HEK293 (cell line): ENCODE results near the gene TMEM255A.

Experiments used
- CTCF ChIA-PET: fragments of 350-600 bp; formaldehyde crosslinking; extraction: SDS; loops from one replicate; lab custom pipeline; 2021; ENCODE audit warnings: antibody characterized with exemption; lab: Yijun Ruan, JAX
- POLR2A ChIA-PET: fragments of 300-600 bp; formaldehyde crosslinking; extraction: SDS; loops from one replicate; lab custom pipeline; 2020; ENCODE audit warnings: antibody characterized with exemption, inconsistent platforms; lab: Yijun Ruan, JAX
- H3K27ac ChIP-seq: fragments of 200-500 bp; sonication (Bioruptor generic); 2 replicates; pipeline ENCODE4 v1.5.1; 2014; ENCODE audit warnings: low read depth, low read length, control low read depth, inconsistent platforms; ENCODE audit errors: extremely low read depth
- H3K36me3 ChIP-seq, 2 experiments: fragments of 200-500 bp in 1 of 2; sonication (Bioruptor generic) in 1 of 2; 1 replicate in 1 of 2; 2 replicates in 1 of 2; pipeline ENCODE4 v1.5.1; 2014 to 2017; ENCODE audit warnings: inconsistent platforms in 2 of 2, low read length in 2 of 2; ENCODE audit not compliant: control insufficient read depth in 2 of 2, insufficient read depth in 1 of 2
- H3K4me1 ChIP-seq: fragments of 200-500 bp; sonication (Bioruptor generic); 2 replicates; pipeline ENCODE4 v1.5.1; 2014; ENCODE audit warnings: mild to moderate bottlenecking, low read length, inconsistent platforms; ENCODE audit not compliant: control insufficient read depth, insufficient read depth
- H3K4me3 ChIP-seq: 2 replicates; pipeline ENCODE4 v1.5.1; 2011; ENCODE audit warnings: low read depth, mild to moderate bottlenecking, control low read depth, low read length, moderate library complexity
- H3K9me3 ChIP-seq: fragments of 200-500 bp; sonication (Bioruptor generic); 2 replicates; pipeline ENCODE4 v1.5.1; 2014; ENCODE audit warnings: low read depth, low read length, inconsistent platforms; ENCODE audit not compliant: control insufficient read depth, insufficient read depth
- ATF2 ChIP-seq: fragments of 450-650 bp; formaldehyde crosslinking; IDR thresholded peaks from 2 replicates; pipeline ENCODE4 v1.5.1; 2016; ENCODE audit warnings: missing biosample characterization, missing genetic modification characterization, low read depth
- BCL11B ChIP-seq: fragments of 450-650 bp; formaldehyde crosslinking; IDR thresholded peaks from 2 replicates; pipeline ENCODE4 v1.5.1; 2016; ENCODE audit warnings: low read depth, missing biosample characterization, missing genetic modification characterization
- EGR2 ChIP-seq: fragments of 450-650 bp; formaldehyde crosslinking; IDR thresholded peaks from 2 replicates; pipeline ENCODE4 v1.5.1; 2016; ENCODE audit warnings: low read depth, missing biosample characterization, missing genetic modification characterization
- GLI4 ChIP-seq: fragments of 450-650 bp; formaldehyde crosslinking; IDR thresholded peaks from 2 replicates; pipeline ENCODE4 v1.5.1; 2016; ENCODE audit warnings: missing biosample characterization, missing genetic modification characterization
- GLIS1 ChIP-seq: fragments of 450-650 bp; formaldehyde crosslinking; IDR thresholded peaks from 2 replicates; pipeline ENCODE4 v1.5.1; 2016; ENCODE audit warnings: missing biosample characterization, missing genetic modification characterization
- HOXA7 ChIP-seq: sonication (generic); formaldehyde crosslinking; IDR thresholded peaks from 2 replicates; pipeline ENCODE4 v1.8.1; 2022; ENCODE audit warnings: missing genetic modification reagents, borderline replicate concordance
- HOXD13 ChIP-seq: sonication (generic); formaldehyde crosslinking; IDR thresholded peaks from 2 replicates; pipeline ENCODE4 v1.8.0; 2022; ENCODE audit warnings: missing genetic modification reagents, borderline replicate concordance
- KLF16 ChIP-seq: fragments of 450-650 bp; formaldehyde crosslinking; IDR thresholded peaks from 2 replicates; pipeline ENCODE4 v1.5.1; 2017; ENCODE audit warnings: missing biosample characterization, missing genetic modification characterization
- MEIS1 ChIP-seq: sonication (generic); formaldehyde crosslinking; IDR thresholded peaks from 2 replicates; pipeline ENCODE4 v1.8.1; 2022; ENCODE audit warnings: missing genetic modification reagents, mild to moderate bottlenecking, borderline replicate concordance
- PBX3 ChIP-seq: sonication (generic); formaldehyde crosslinking; IDR thresholded peaks from 2 replicates; pipeline ENCODE4 v1.8.1; 2022; ENCODE audit warnings: mild to moderate bottlenecking, moderate library complexity, missing genetic modification reagents
- PRDM10 ChIP-seq: fragments of 450-650 bp; formaldehyde crosslinking; IDR thresholded peaks from 2 replicates; pipeline ENCODE4 v1.5.1; 2016; ENCODE audit warnings: missing biosample characterization, missing genetic modification characterization
- SCRT2 ChIP-seq: fragments of 450-650 bp; formaldehyde crosslinking; IDR thresholded peaks from 2 replicates; pipeline ENCODE4 v1.5.1; 2016; ENCODE audit warnings: missing biosample characterization, missing genetic modification characterization
- WT1 ChIP-seq: fragments of 450-650 bp; formaldehyde crosslinking; IDR thresholded peaks from 2 replicates; pipeline ENCODE4 v1.5.1; 2016; ENCODE audit warnings: missing biosample characterization, missing genetic modification characterization
- ZBTB6 ChIP-seq: fragments of 450-650 bp; formaldehyde crosslinking; IDR thresholded peaks from 2 replicates; pipeline ENCODE4 v1.5.1; 2017; ENCODE audit warnings: missing biosample characterization, missing genetic modification characterization
- ZNF133 ChIP-seq: fragments of 450-650 bp; formaldehyde crosslinking; IDR thresholded peaks from 2 replicates; pipeline ENCODE4 v1.5.1; 2016; ENCODE audit warnings: missing biosample characterization, missing genetic modification characterization
- ZNF24 ChIP-seq: fragments of 450-650 bp; formaldehyde crosslinking; IDR thresholded peaks from 2 replicates; pipeline ENCODE4 v1.5.1; 2016; ENCODE audit warnings: missing biosample characterization, missing genetic modification characterization
- ZNF335 ChIP-seq: fragments of 450-650 bp; formaldehyde crosslinking; conservative IDR thresholded peaks from 2 replicates; pipeline ENCODE4 v1.5.1; 2016; ENCODE audit warnings: missing biosample characterization, missing genetic modification characterization
- ZNF391 ChIP-seq: fragments of 450-650 bp; formaldehyde crosslinking; IDR thresholded peaks from 2 replicates; pipeline ENCODE4 v1.5.1; 2016; ENCODE audit warnings: low read depth, missing biosample characterization, missing genetic modification characterization, borderline replicate concordance
- ZNF398 ChIP-seq: fragments of 450-650 bp; formaldehyde crosslinking; IDR thresholded peaks from 2 replicates; pipeline ENCODE4 v1.5.1; 2017; ENCODE audit warnings: missing biosample characterization, missing genetic modification characterization
- ZNF416 ChIP-seq: fragments of 450-650 bp; formaldehyde crosslinking; IDR thresholded peaks from 2 replicates; pipeline ENCODE4 v1.5.1; 2016; ENCODE audit warnings: missing biosample characterization, missing genetic modification characterization
- ZNF426 ChIP-seq: fragments of 450-650 bp; formaldehyde crosslinking; IDR thresholded peaks from 2 replicates; pipeline ENCODE4 v1.5.1; 2017; ENCODE audit warnings: missing biosample characterization, missing genetic modification characterization, mild to moderate bottlenecking, inconsistent platforms, moderate library complexity
- ZNF48 ChIP-seq: fragments of 450-650 bp; formaldehyde crosslinking; IDR thresholded peaks from 2 replicates; pipeline ENCODE4 v1.5.1; 2016; ENCODE audit warnings: missing biosample characterization, missing genetic modification characterization
- ZNF548 ChIP-seq: fragments of 450-650 bp; formaldehyde crosslinking; IDR thresholded peaks from 2 replicates; pipeline ENCODE4 v1.5.1; 2016; ENCODE audit warnings: missing biosample characterization, missing genetic modification characterization
- ZNF580 ChIP-seq: fragments of 450-650 bp; formaldehyde crosslinking; IDR thresholded peaks from 2 replicates; pipeline ENCODE4 v1.5.1; 2016; ENCODE audit warnings: missing biosample characterization, missing genetic modification characterization
- ZNF596 ChIP-seq: fragments of 450-650 bp; IDR thresholded peaks from 2 replicates; pipeline ENCODE4 v1.5.0; 2018; ENCODE audit warnings: missing biosample characterization, mild to moderate bottlenecking, missing genetic modification characterization, moderate library complexity
- ZNF600 ChIP-seq: fragments of 450-650 bp; formaldehyde crosslinking; IDR thresholded peaks from 2 replicates; pipeline ENCODE4 v1.5.1; 2016; ENCODE audit warnings: missing biosample characterization, missing genetic modification characterization
- ZNF623 ChIP-seq: fragments of 450-650 bp; formaldehyde crosslinking; IDR thresholded peaks from 2 replicates; pipeline ENCODE4 v1.5.1; 2016; ENCODE audit warnings: missing biosample characterization, missing genetic modification characterization
- ZNF629 ChIP-seq: fragments of 450-650 bp; formaldehyde crosslinking; IDR thresholded peaks from 2 replicates; pipeline ENCODE4 v1.5.1; 2017; ENCODE audit warnings: missing biosample characterization, missing genetic modification characterization
- ZNF707 ChIP-seq: fragments of 450-650 bp; formaldehyde crosslinking; IDR thresholded peaks from 2 replicates; pipeline ENCODE4 v1.5.1; 2016; ENCODE audit warnings: missing biosample characterization, missing genetic modification characterization
- ZNF777 ChIP-seq: fragments of 450-650 bp; formaldehyde crosslinking; IDR thresholded peaks from 2 replicates; pipeline ENCODE4 v1.5.1; 2017; ENCODE audit warnings: missing biosample characterization, missing genetic modification characterization, borderline replicate concordance

Gene TMEM255A

GRCh38 chrX:120305531-120306141 lies 5.6 kb downstream of the TMEM255A start:
- H3K36me3 ChIP-seq, result no peaks in the 10 kb centered on the region
- no peaks in the 10 kb centered on the region for H3K9me3 ChIP-seq
- no peak overlapping the region for H3K27ac ChIP-seq
- POLR2A ChIA-PET, result interaction anchor here (0.7 kb wide), 1 partner anchor 74 kb away, joined by 7 read pairs; no protein-coding TSS in a partner anchor
- H3K4me3 ChIP-seq, result no peak overlapping the region
- CTCF ChIA-PET, result no interaction called here
- peaks cover 4% of the 10 kb centered on the region; the same call in 1 of the 2 replicates for H3K4me1 ChIP-seq
- TF ChIP-seq ZNF335, result 0 out of 2 replicates have a peak, but pooled peaks have one; percentile 31
- no peak for TF ChIP-seq ZNF416 (tag by site-specific recombination)
- peak; percentile 79; the same call in 1 of the 2 replicates for TF ChIP-seq SCRT2 (tag by site-specific recombination)
- no peak for TF ChIP-seq GLI4 (tag by site-specific recombination)
- no peak for TF ChIP-seq ZNF596 (tag by site-specific recombination)
- no peak for TF ChIP-seq ZNF548 (tag by site-specific recombination)
- peak; percentile 94 for TF ChIP-seq PRDM10 (tag by site-specific recombination)
- TF ChIP-seq ZNF391 (tag by site-specific recombination), result no peak
- no peak for TF ChIP-seq HOXA7 (CRISPR knock-in tag)
- TF ChIP-seq MEIS1 (CRISPR knock-in tag), result no peak
- TF ChIP-seq ZNF398, result peak; percentile 40; the same call in 1 of the 2 replicates
- no peak for TF ChIP-seq ZNF580 (tag by site-specific recombination)
- no peak for TF ChIP-seq ZNF707 (tag by site-specific recombination)
- no peak for TF ChIP-seq EGR2 (tag by site-specific recombination)
- no peak for TF ChIP-seq ZNF133 (tag by site-specific recombination)
- peak; percentile 41; the same call in 1 of the 2 replicates for TF ChIP-seq ATF2
- TF ChIP-seq KLF16 (tag by site-specific recombination), result no peak
- TF ChIP-seq ZNF629 (tag by site-specific recombination), result peak; percentile 62; the same call in 1 of the 2 replicates
- no peak for TF ChIP-seq WT1 (tag by site-specific recombination)
- TF ChIP-seq BCL11B (tag by site-specific recombination), result no peak
- no peak for TF ChIP-seq ZNF600 (tag by site-specific recombination)
- TF ChIP-seq ZNF623, result no peak
- no peak for TF ChIP-seq ZBTB6 (tag by site-specific recombination)
- TF ChIP-seq ZNF48 (tag by site-specific recombination), result no peak
- TF ChIP-seq ZNF777 (tag by site-specific recombination), result no peak
- TF ChIP-seq HOXD13 (CRISPR knock-in tag), result no peak
- TF ChIP-seq GLIS1 (tag by site-specific recombination), result no peak
- no peak for TF ChIP-seq PBX3 (CRISPR knock-in tag)
- no peak for TF ChIP-seq ZNF24 (tag by site-specific recombination)
- TF ChIP-seq ZNF426, result no peak
